Gastrocnemius medialis (tissue), 4 donors: ENCODE results near the gene RNF121.

Experiments used
- POLR2A ChIP-seq, 2 donors: fragments of 450-650 bp; IDR thresholded peaks; one replicate each; pipeline ENCODE4 v1.6.1; 2017; ENCODE audit warnings: antibody characterized with exemption in 2 of 2, mild to moderate bottlenecking in 2 of 2, moderate library complexity in 2 of 2
- TF ChIP-seq, protein P1 (sequence below), 5 experiments: fragments of 450-650 bp in 3 of 5; fragments of 200-600 bp in 2 of 5; sonication (generic) in 2 of 5; IDR thresholded peaks in 4 of 5; conservative IDR thresholded peaks in 1 of 5; 1 replicate in 4 of 5; 2 replicates in 1 of 5; pipeline ENCODE4 v1.5.1; 2016 to 2019; ENCODE audit warnings: antibody characterized with exemption in 5 of 5, mild to moderate bottlenecking in 3 of 5, moderate library complexity in 3 of 5

DNA sequence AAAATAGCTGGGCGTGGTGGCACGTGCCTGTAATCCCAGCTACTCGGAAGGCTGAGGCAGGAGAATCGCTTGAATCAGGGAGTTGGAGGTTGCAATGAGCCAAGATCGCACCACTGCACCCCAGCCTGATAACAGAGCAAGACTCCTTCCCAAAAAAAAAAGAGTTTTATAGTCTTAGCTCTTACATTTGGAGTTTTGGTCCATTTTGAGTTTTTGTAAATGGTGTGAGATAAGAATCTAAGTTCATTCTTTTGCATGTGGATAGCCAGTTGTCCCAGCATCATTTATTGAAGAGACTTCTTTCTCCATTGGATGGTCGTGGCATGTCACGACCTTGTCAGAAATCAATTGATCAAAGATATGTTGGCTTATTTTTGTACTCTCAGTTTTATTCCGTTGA lies 34.6 kb downstream of the RNF121 start:
- TF ChIP-seq, protein P1, sequence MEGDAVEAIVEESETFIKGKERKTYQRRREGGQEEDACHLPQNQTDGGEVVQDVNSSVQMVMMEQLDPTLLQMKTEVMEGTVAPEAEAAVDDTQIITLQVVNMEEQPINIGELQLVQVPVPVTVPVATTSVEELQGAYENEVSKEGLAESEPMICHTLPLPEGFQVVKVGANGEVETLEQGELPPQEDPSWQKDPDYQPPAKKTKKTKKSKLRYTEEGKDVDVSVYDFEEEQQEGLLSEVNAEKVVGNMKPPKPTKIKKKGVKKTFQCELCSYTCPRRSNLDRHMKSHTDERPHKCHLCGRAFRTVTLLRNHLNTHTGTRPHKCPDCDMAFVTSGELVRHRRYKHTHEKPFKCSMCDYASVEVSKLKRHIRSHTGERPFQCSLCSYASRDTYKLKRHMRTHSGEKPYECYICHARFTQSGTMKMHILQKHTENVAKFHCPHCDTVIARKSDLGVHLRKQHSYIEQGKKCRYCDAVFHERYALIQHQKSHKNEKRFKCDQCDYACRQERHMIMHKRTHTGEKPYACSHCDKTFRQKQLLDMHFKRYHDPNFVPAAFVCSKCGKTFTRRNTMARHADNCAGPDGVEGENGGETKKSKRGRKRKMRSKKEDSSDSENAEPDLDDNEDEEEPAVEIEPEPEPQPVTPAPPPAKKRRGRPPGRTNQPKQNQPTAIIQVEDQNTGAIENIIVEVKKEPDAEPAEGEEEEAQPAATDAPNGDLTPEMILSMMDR (IDR thresholded peaks at IDR 0.05 in 4 of 5, conservative IDR thresholded peaks at IDR 0.05 in 1 of 5) = no peak
- TF ChIP-seq POLR2A (IDR thresholded peaks at IDR 0.05) = no peak
